Osteoblast (primary cell): Measurements from ENCODE around the gene PAK2. TPM values are rescaled to one million over a fixed set of nuclear protein-coding genes. Genes with fewer than 3 reads are reported as not detected.
A peak's percentile ranks its signal among the peaks of the same experiment; 100 is the strongest.

Experiments
- DNase-seq: peaks from one replicate; pipeline ENCODE4 v3.0.0; 2011; ENCODE audit warnings: low spot score, mixed read lengths; ENCODE audit not compliant: insufficient read length; ENCODE audit errors: missing footprints
- H2AFZ ChIP-seq: 2 replicates; pipeline ENCODE4 v1.6.0; 2011; ENCODE audit warnings: mild to moderate bottlenecking, low read length
- H3K27ac ChIP-seq: 2 replicates; pipeline ENCODE4 v1.5.1; 2011; ENCODE audit warnings: mild to moderate bottlenecking, low read depth, low read length, moderate library complexity
- H3K27me3 ChIP-seq: 2 replicates; pipeline ENCODE4 v1.6.0; 2012; ENCODE audit warnings: mild to moderate bottlenecking, control low read depth, inconsistent platforms, low read length, moderate library complexity; ENCODE audit not compliant: insufficient read depth
- H3K36me3 ChIP-seq: 2 replicates; pipeline ENCODE4 v1.5.1; 2011; ENCODE audit warnings: mild to moderate bottlenecking, low read length, control low read depth, moderate library complexity; ENCODE audit not compliant: insufficient read depth
- H3K4me1 ChIP-seq: 2 replicates; pipeline ENCODE4 v1.5.1; 2011; ENCODE audit warnings: mild to moderate bottlenecking, low read length, control low read depth, moderate library complexity; ENCODE audit not compliant: insufficient read depth
- H3K4me2 ChIP-seq: 2 replicates; pipeline ENCODE4 v1.6.0; 2011; ENCODE audit warnings: mild to moderate bottlenecking, low read length; ENCODE audit not compliant: insufficient read depth
- H3K4me3 ChIP-seq: fragments of 200-600 bp; sonication (generic); 3 replicates; pipeline ENCODE4 v1.5.1; 2012; ENCODE audit warnings: mild to moderate bottlenecking, low read length, inconsistent platforms; ENCODE audit not compliant: insufficient read depth
- H3K79me2 ChIP-seq: 2 replicates; pipeline ENCODE4 v1.6.0; 2012; ENCODE audit warnings: mild to moderate bottlenecking, low read length, control low read depth, inconsistent platforms; ENCODE audit not compliant: insufficient read depth
- H3K9me3 ChIP-seq: 2 replicates; pipeline ENCODE4 v1.5.1; 2011; ENCODE audit warnings: low read depth, low read length, control low read depth
- H4K20me1 ChIP-seq: 2 replicates; pipeline ENCODE4 v1.6.0; 2012; ENCODE audit warnings: mild to moderate bottlenecking, low read length, control low read depth; ENCODE audit not compliant: insufficient read depth
- CTCF ChIP-seq: IDR thresholded peaks from 2 replicates; pipeline ENCODE4 v1.5.1; 2011; ENCODE audit warnings: mild to moderate bottlenecking, low read depth, low read length, moderate library complexity; ENCODE audit errors: extremely low read depth
- total RNA-seq: library from RNA; depleted of rRNA; stranded (reverse); fragments of >200 nt; gene quantifications from 2 replicates; pipeline ENCODE4 v1.2.3, GENCODE V29; 2012

Gene PAK2
- total RNA-seq, 1 donor: 36.6 TPM

- H3K9me3 ChIP-seq: peaks cover 2% of the 10 kb centered on the region
- H3K27ac ChIP-seq: peak overlapping the region; percentile 80
- peak; percentile 92 for DNase-seq
- peaks cover 20% of the 10 kb centered on the region for H3K4me1 ChIP-seq
- peaks cover 16% of the 10 kb centered on the region for H3K36me3 ChIP-seq
- H3K4me3 ChIP-seq: no peak overlapping the region
- H3K27me3 ChIP-seq: no peaks in the 10 kb centered on the region
- TF ChIP-seq CTCF: no peak
- H2AFZ ChIP-seq: no peak overlapping the region
- peaks cover 19% of the 10 kb centered on the region for H4K20me1 ChIP-seq
- peak overlapping the region; percentile 55 for H3K4me2 ChIP-seq
- H3K79me2 ChIP-seq: peaks cover 69% of the 10 kb centered on the region
Observed at GRCh38 chr3:196793246-196793645, 53.6 kb downstream of the PAK2 start.

GRCh38 chr3:196794467-196794866, 54.8 kb downstream of the PAK2 start:
- Histone ChIP-seq H4K20me1 (peaks cover 20% of the 10 kb centered on the region), H3K79me2 (peaks cover 68% of the 10 kb centered on the region), H2AFZ (no peak overlapping the region), H3K4me1 (peaks cover 18% of the 10 kb centered on the region), H3K27ac (peak overlapping the region; percentile 80), H3K27me3 (no peaks in the 10 kb centered on the region), H3K9me3 (peaks cover 2% of the 10 kb centered on the region), H3K4me3 (no peak overlapping the region), H3K4me2 (no peak overlapping the region), H3K36me3 (peaks cover 16% of the 10 kb centered on the region)
- TF ChIP-seq CTCF: no peak
- DNase-seq: no peak

GRCh38 chr3:196796317-196796716, 56.7 kb downstream of the PAK2 start:
- no peak overlapping the region for H2AFZ ChIP-seq
- H4K20me1 ChIP-seq: peaks cover 16% of the 10 kb centered on the region
- no peak overlapping the region for H3K4me3 ChIP-seq
- H3K9me3 ChIP-seq: peaks cover 2% of the 10 kb centered on the region
- H3K36me3 ChIP-seq: peaks cover 10% of the 10 kb centered on the region
- no peak overlapping the region for H3K27ac ChIP-seq
- H3K4me2 ChIP-seq: no peak overlapping the region
- TF ChIP-seq CTCF: no peak
- peaks cover 18% of the 10 kb centered on the region for H3K4me1 ChIP-seq
- H3K79me2 ChIP-seq: peaks cover 66% of the 10 kb centered on the region
- no peaks in the 10 kb centered on the region for H3K27me3 ChIP-seq
- peak; percentile 19 for DNase-seq

DNA sequence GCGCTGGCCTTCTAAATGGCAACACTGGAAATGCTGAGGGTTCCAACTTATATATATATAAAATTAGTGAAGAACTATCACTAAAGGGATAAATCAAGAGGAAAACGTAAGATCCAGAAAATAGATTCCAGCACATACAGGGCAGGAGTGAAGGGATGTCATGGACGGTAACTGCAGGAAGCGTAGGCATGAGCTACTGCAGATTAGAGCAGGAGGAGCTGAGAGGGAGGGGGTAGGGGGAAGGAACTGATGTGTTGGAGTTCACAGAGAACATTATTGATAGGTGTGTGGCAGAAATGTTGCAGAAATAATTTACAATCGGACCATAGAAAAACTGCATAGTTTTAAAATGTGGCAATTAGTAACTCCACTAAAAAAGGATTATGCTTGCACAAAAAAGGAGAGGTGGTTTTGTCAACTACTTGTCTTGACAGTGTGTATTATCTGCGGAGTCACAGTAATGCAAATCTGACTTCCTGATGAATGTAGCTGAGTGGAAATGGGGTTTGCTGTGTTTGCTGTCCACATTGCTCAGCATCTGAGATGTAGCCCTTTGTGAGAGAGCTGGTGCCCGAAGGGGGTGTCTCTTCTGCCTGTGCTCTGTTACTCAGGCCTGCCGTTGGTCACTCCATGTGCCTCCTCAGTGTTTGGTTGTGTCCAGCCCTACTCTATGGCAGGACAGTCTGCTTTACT, 61.2 kb downstream of the PAK2 start:
- Histone ChIP-seq H3K4me1 (no peaks in the 10 kb centered on the region), H3K4me2 (no peak overlapping the region), H4K20me1 (peaks cover 7% of the 10 kb centered on the region), H3K27me3 (no peaks in the 10 kb centered on the region), H2AFZ (no peak overlapping the region), H3K9me3 (no peaks in the 10 kb centered on the region), H3K36me3 (peaks cover 20% of the 10 kb centered on the region), H3K27ac (no peak overlapping the region), H3K4me3 (no peak overlapping the region), H3K79me2 (peaks cover 51% of the 10 kb centered on the region)
- no peak for TF ChIP-seq CTCF
- peak; percentile 23 for DNase-seq
